ENCODE results near the gene ANXA5.

The ANXA5 gene

GRCh38 chr4:121632636-121633035 is 64.1 kb downstream of the ANXA5 start:
- no peak for DNase-seq

All from activated CD4-positive, alpha-beta T cell treated with anti-CD3 and anti-CD28 coated beads, Interleukin-2, Interleukin-6, amounts not matched to agents 100 ng/mL and 50 ng/mL, durations not matched to agents 16 hours and 8 hours (primary cell).